Fibroblast of skin of left quadriceps (primary cell): ENCODE data around the gene SDS.

Source experiments
- DNase-seq, 2 experiments: peaks; one replicate each; pipeline ENCODE4 v3.0.0-alpha.2; 2013; ENCODE audit warnings: low read depth in 2 of 2

Gene SDS, protein sequence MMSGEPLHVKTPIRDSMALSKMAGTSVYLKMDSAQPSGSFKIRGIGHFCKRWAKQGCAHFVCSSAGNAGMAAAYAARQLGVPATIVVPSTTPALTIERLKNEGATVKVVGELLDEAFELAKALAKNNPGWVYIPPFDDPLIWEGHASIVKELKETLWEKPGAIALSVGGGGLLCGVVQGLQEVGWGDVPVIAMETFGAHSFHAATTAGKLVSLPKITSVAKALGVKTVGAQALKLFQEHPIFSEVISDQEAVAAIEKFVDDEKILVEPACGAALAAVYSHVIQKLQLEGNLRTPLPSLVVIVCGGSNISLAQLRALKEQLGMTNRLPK

DNA sequence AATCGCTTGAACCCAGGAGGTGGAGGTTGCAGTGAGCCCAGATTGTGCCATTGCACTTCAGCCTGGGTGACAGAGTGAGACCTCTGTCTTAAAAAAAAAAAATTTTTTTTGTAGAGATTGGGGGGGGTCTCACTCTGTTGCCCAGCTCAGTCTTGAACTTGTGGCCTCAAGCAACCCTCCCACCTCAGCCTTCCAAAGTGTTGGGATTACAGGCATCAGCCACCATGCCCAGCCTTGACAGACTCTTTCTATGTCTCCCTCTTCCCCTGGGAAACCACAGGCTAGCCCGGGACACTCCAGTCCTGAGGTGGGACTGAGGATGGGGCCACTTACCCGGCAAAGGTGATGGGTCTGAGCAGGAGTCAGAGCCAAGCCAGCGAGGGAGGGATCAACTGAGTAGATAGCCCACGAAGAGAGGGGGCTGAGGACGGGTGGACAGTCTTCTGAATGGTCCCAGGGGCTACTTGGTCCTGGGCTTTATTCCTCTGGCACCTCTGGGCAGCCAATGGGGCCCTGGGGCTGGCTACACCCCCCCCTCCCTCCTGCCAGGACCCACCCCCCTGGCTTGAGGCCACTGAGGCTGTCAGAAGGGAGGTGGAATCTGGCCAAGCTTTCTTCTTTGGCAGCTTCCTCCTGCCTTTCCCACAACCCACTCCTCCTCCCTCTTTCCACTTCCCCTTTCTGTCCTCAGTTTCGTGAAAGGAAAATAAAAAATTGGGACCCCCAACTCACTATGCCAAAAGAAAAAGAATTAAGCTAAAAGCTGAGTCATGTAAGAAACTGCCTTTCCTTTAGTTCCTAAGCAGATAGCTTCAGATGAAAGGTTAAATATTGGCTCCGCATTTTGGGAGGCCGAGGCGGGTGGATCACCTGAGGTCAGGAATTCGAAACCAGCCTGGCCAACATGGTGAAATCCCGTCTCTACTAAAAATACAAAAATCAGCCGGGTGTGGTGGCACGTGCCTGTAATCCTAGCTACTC is at the start of gene SDS:
Gene SDS, minus strand, starts transcription at position 453 of the 981 bp plus-strand sequence. CDS start 4,179 bp downstream, outside the sequence.
- no peak for DNase-seq

DNA sequence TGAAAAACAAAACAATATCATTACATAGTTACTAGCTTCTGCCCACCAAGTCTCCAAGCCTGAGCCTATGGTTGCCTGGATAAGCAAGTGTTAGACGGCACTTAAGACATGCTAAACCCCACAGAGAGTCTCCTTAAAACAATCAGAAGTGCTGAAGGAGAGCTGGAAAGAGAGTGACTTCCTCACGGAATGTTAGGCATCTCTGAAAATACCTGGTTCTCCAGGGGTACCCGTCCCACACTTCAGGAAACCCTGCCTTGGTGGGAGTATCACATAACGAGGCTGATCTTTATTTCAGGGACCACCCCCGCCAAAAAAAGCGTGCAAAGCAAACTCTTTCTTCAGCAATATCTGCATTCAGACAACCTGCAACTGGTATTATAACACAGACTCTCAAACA is 49.6 kb upstream of the SDS start:
- no peak for DNase-seq

DNA sequence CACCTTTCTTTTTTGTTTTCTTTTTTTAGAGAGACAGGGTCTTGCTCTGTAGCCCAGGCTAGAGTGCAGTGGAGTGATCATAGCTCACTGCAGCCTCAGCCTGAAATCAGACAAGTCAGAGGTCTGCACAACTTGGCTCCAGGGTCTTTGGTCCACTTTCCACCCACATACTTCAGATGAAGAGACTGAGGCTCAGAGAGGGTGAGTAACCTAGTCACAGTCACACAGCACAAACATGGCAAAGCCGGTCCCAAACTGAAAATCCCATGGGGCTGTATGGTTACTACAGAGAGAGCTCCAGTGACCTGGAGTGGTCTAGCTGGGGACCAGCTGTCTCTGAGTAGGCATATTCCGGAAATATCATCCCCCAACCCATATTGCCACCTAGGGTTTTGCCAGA is 48.8 kb upstream of the SDS start:
- DNase-seq, result no peak

DNA sequence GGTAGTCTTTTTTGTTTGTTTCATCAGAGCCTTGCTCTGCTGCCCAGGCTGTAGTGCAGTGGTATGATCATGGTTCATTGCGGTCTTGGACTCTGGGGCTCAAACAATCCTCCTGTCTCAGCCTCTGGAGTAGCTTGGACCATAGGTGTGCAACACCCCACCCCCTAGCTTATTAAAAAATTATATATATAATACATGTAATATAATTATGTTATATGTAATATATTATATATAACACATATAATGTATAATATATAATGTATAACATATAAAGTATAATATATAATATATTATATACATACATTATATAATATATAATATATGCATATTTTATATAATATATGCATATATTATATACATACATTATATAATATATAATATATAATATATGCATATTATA is 46.2 kb upstream of the SDS start:
- DNase-seq, result no peak

DNA sequence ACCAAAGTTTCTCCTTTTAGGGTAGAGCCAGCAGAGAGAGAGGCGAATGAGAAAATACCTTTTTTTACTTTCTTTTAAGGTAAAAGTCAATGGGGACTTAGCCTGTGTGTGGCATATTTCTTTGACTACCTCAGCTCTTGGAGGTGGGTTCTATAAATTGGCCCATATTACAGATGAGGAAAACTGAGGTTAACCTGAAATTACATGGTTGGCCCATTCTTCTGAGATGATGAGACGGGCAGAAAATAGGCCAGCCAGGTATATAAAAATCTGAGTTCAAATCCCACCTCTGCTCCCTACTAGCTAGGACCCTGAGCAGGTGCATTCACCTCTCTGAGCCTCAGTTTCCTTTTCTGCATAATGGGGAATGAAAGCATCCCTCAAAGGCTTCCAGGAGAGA is 45.6 kb upstream of the SDS start:
- DNase-seq, result no peak

DNA sequence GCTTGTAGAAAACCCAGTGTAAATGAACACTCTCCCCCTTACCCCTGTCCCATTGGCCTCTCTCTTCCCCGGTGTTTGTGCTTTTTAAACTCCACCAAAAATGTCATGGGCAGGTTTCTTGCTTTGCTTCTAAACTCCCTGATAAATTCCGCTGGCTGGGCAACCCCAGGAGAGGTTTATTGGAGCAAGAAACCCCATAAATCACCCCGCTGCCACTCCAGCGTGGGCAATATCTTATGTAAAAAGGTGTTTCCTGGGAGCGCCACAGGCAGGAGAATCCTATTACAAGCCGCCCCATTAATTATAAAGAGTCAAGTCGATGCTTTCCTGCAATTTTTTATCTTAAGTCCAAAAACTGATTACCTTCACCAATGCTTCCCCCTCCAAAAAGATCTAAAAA is 45.2 kb upstream of the SDS start:
- no peak for DNase-seq

DNA sequence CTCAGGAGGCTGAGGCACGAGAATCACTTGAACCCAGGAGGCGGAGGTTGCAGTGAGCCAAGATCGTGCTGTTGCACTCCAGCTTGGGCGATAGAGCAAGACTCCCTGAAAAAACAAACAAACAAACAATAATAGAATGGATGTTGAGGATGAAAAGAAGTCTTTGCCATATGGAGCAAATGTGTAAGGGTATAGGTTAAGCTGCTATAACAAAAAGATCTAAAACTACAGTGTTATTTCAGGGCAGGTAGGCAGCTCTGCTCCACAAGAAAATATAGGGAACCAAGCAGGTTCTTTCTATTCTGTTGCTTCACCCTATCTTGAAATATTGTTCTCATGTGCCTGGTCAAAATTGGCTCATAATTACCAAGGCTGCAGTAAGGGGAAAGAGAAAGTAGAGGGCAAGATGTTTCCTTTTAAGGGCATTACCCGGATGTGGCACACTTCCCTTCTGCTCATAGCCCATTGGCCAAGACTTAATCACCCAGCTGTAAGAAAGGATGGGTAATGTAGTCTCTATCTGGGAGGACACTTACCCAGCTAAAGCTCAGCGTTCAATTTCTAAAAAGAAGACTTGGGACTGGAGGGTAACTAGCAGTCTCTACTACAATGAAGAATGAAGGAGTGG is 42.0 kb upstream of the SDS start:
- no peak for DNase-seq

DNA sequence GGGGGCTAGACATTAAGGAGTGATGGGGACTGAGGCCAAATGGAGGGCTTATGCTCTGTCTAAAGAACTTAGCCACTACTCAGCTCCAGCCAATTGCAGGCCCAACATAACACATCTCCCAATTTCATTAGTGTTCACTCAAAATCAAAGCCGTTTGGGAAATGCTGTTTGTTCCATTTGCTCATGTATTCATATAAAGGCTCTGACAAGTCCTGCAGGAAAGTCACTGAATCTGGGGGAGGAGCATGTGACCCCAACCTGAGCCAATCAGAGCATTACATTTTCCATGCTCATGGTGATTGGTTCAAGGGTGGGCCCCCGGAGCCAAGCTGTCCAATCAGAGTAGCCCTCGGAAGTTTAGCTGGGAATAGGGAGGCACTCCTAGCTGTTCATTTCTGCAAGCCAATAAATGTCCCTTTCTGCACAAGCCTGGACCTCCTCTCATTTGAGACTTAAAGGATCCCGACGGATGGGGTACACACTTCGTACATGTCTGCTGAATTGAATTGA is 39.4 kb upstream of the SDS start:
- no peak for DNase-seq

DNA sequence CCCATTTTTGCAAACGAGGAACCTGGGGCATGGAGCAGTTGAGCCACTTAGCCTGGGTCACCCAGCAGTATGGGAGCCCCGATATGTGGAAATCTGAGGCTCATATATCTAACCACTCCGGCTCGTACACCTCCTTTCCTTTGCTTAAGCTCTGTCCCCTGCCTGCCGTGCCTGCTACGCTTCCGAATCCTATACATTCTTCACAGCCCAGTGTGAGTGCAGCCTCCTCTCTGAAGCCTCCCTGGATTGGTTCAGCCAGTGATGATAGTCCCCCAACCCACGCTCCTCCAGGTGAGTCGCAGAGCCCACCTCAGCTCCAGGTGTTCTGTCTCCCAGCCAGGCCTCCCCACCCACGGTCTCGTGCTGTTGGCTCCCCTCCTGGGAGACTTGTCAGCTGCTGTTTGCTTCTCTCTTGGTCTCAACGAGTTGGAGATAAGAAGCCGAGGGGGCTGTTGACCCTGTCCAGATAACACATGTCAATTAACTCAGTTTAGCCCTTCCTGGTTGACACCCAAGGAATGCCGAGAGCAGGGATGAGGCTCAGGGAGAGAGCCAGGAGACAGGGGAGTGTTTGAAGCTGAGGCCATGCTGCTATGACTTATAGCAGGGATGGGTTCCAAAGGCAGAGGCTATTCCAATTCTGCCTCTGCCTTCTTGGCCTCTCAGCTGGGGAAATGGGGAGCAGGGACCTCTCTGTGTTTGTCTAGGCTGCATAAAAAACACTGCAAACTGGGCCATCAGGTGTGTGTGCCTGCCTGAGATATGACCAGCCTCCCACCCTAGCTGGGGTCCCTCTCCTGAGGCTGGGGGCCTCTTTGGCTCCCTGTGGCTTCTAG is 37.5 kb upstream of the SDS start:
- DNase-seq, result no peak

DNA sequence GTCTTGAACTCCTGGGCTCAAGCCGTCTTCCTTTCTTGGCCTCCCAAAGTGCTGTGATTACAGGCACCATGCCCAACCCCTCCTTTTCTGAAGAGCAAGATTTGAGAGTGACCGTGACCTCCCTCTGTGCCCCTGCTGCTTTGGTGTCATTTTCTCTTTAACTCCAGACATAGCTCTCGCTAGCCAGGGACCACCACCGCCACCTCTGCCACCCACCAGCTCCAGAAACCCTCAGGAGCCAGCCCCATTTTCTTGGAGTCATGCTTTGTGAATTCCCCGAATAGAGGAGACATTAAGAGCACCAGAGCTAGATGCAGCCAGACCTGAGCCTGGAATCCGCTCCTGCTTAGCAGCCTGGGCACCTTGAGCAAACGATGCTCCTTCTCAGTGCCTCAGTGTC is 36.6 kb upstream of the SDS start:
- DNase-seq, result no peak

DNA sequence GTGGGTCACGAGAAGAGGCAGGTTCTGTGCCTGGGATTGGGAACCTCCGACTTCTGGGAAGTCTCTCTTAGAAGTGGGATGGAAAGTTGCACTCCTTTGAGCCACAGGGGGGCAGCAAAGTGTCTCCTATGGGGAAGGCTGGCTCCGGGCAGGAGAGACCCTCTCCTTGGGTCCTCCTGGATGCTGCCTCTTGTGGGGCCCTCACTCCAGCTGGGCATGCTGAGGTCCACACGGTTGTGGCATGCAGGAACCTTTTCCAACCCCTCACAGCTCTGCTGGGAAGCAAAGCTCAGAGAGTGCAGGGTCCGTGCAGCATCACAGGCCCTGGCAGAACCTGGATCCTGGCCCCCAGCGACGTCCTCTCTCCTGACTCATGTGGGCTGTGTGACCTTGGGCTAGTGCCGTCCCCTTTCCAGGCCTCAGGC is 35.9 kb upstream of the SDS start:
- DNase-seq, result no peak

DNA sequence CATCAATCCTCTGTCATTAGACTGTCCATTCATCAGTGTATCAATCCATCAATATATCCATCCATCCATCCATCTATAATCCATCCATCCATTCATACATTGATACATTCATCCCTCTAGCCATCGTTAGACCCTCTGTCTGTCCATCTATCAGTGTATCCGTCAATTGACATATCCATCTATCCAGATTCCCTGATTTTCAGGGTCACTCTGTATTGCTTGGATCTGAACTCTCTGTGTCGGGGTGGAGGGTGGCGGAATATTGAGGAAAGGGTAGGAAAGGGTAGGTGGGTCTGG is 35.6 kb upstream of the SDS start:
- DNase-seq, result no peak

DNA sequence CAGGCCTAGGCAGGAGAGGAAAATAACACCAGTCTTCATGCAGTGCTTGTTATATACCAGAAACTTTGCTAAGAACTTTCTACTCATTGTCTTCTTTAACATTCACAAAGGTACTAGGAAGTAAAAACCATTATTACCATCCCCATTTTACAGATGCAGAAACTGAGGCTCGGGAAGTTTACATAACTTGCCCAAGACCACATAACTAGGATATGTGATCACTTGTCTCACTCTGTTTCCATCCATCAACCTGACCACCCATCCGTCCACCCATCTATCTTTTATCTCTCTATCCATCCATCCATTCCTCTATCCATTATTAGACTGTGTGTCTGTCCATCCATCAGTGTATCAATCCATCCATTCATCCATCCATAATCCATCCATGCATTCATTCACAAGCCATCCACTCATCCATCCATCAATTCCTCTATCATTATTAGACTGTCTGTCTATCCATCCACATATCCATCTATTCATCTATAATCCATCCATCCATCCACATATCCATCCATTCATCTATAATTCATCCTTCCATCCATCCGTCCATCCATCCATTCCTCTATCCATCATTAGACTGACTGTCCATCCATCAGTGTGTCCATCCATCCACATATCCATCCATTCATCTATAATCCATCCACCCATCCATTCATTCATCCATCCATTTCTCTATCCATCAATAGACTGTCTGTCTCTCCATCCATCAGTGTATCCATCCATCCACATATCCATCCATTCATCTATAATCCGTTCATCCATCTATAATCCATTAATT is 35.0 kb upstream of the SDS start:
- no peak for DNase-seq

DNA sequence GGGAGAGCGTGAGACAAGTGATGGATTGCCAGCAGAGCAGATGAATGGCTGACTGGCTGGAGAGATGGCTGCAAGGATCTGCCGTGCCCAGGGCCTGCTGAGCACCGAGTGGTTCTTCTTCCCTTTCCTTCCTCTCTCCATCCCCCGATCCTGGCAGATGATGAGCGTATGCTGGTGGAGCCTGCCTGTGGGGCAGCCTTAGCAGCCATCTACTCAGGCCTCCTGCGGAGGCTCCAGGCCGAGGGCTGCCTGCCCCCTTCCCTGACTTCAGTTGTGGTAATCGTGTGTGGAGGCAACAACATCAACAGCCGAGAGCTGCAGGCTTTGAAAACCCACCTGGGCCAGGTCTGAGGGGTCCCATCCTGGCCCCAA is 34.0 kb upstream of the SDS start:
- no peak for DNase-seq

DNA sequence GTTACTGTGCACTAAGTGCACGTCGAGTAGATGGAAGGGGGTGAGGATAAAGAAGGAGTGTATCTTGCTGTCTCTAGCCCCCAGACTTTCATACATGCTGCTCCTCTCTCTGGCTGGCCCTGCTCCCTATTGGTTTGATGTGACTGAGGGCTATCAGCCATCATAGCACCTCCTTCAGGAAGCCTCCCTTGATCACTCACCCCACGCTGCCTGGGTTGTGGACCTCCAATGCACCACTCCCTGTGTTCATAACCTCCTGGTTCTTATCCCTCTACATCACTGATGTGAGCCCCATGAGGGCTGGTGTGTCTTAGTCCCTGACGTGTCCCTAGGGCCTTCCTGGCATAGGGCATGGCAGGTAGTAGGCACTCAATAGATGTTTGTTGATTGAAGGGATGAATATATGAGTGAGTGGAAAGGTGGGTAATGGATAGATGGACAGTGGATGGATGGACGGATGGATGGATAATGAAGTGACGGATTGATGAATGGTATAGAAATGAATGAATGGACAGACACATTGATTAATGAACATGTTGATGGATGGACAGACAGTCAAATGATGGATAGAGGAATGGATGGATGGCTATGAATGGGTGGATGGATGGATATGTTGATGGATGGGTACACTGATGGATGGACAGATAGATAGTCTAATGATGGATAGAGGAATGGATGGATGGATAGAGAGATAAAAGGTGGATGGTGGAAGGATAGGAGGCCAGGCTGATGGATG is 33.5 kb upstream of the SDS start:
- DNase-seq, result no peak

DNA sequence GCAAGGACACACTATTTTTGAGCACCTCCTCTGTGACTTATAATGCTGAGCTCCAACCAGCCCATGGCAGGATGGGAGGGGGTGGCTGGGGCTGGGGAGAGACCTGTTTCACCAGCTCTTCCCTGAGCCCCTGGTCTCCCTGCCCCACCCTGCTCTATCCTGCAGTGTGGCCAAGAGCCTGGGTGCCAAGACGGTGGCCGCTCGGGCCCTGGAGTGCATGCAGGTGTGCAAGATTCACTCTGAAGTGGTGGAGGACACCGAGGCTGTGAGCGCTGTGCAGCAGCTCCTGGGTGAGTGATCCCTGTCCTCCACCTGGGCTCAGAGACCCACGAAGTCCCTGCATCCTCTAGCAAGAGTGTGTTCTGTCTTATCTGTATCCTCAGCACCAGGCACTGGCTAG is 32.9 kb upstream of the SDS start:
- DNase-seq, result no peak

DNA sequence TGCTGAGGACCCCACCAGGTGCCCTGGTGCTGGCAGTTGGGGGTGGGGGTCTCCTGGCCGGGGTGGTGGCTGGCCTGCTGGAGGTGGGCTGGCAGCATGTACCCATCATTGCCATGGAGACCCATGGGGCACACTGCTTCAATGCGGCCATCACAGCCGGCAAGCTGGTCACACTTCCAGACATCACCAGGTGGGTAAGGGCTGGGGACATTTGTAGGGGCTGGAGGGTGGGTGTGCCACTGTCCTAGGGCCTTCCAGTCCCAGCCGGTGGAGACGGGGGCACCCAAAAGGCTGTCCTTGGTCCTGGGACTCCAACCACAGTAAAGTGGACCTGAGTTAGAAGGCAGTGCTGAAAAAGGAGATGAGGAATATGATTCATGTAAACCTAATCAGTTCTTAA is 31.7 kb upstream of the SDS start:
- no peak for DNase-seq

DNA sequence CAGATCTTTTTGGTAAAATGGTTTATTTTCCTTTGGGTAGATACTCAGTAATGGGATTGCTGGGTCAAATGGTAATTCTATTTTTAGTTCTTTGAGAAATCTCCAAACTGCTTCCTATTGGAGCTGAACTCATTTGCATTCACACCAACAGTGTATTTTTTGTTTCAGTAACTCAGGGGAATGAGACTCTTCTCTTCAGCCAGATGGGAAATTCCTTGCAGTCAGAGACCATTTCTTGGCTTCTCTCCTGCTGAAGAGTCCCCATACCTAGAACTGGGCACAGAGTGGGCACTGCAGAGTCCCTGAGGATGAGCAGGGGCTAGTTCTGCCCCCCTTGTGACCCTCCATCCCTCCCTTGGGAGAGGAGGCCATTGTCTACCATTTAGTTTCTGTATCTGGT is 29.3 kb upstream of the SDS start:
- no peak for DNase-seq

DNA sequence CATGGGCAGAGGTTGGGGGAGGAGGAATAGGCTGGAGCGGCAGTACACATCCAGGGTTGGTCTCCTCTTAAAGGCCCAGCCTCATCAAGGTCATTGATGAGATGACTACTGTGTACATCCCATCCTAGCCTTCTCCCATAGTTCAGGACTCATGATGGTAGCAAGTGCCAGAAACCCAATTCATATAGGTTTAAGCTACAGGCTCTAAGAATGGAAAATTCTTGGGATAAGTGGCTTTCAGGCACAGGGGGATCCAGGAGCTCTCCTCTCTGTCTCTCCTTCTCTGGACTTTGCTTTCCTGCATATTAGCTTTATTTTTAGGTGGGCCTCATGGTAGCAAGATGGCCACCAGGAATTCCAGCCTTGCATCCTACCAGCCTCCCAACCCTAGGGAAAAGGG is 24.8 kb upstream of the SDS start:
- DNase-seq, result no peak

DNA sequence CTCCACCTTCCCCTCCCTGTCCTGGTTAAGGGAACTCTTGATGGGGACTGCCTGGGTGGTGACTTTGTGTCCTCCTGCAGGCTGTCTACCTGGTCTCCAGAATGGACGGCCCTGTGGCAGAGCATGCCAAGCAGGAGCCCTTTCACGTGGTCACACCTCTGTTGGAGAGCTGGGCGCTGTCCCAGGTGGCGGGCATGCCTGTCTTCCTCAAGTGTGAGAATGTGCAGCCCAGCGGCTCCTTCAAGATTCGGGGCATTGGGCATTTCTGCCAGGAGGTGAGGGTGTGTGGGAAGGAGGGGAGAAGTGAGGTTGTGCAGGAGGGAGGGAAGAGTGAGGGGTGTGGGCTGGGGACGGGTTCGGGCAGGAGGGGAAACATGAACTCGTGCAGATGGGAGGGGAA is 24.2 kb upstream of the SDS start:
- DNase-seq, result no peak
